ENCODE results near the gene MSANTD3.
"Not testable (repeated sequence)": the region's sequence is repeated elsewhere in the genome, so short reads cannot be mapped to it uniquely, and the experiment has no call there.

MSANTD3 gene

DNA sequence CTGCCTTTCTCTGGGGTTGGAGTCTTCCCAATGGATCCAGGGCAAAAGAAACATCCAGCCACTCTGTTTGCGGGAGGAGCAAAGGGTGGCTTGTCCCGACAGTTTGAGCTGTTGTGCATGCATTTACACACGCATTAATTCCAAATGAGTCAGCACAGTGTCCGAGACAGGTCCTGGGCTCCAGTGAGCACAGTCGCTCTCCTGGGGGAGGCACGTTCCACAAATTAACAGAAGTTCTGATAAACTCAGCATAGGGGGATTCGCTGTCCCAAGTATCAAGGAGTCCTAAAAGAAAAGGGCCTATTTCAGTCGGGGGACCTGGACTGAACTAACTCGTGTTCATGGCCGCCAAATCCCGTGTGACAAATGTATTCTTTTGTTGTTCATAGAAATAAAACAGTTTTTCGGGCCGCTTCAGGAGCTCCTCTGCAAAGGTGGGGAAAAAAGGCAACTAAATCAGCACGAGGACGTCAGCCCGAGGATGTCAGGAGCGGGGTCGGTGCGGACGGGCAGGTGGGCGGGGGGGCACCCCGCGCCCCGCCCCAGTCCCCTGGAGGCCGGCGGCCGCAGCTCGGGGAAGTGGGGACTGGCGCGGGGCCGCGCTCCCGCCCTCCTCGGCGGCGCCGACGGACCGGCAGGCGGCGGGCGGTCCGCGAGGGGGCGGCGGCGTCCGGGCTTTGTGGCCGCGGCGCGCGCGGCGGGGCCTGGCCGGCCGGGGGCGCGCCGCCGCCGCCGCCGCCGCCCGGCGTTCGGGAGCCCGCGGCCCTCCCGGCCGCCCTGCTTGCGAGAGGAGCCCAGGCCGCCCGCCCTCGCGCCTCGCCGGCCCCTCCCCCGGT, at the start of gene MSANTD3:
MSANTD3 (plus strand) TSS at position 614 of the 836 bp plus-strand sequence. CDS start 14,796 bp downstream, outside the sequence.
- no peak for TF ChIP-seq CTCF (IDR thresholded peaks at IDR 0.05; ENCODE audit: low read depth, low read length, missing control alignments)
- DNase-seq (ENCODE audit: extremely low read depth, low read depth) = no peak
- H3K4me3 ChIP-seq (replicated peaks; ENCODE audit: low read depth, low read length) = peak within 1 kb of the TSS; percentile 76

GRCh38 chr9:100379862-100380261, 47.1 kb upstream of the MSANTD3 start:
- TF ChIP-seq CTCF (IDR thresholded peaks at IDR 0.05; ENCODE audit: low read depth, low read length, missing control alignments) = no peak
- DNase-seq (ENCODE audit: extremely low read depth, low read depth) = peak; percentile 55
- H3K4me3 ChIP-seq (replicated peaks; ENCODE audit: low read depth, low read length) = no peak overlapping the region

- not testable (repeated sequence) for H3K4me3 ChIP-seq (replicated peaks; ENCODE audit: low read depth, low read length); DNase-seq (ENCODE audit: extremely low read depth, low read depth)
Measured at GRCh38 chr9:100392989-100393388, 34.0 kb upstream of the MSANTD3 start.

DNA sequence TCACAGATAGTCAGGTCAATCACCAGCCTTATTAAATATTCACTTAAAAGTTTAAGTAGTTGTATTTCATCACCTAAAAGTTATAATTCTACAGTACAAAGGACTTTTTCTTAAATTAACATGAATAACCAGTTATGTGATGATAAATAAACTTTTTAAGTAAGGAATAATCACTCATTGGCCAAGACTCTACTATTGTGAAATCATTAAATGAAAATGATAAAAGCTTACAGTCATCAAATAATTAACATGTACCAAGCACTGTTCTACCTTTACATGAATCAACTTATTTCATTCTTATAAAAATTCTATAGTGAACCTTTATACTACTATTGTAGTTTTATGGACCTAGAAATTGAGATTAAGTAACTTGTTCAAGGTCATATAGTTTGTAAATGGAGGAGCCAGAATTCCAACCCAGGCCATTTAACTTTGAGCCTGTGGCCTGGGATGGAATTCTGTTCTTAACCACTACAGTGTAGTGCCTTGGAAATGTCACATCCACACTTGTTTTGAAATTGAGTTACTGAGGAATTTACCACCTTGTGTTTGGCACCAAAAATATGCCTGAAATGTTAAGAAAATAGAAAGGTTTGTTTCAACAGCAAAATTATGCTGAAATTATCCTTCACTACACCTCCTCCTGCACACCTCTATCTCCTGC, 32.8 kb upstream of the MSANTD3 start:
- TF ChIP-seq CTCF (IDR thresholded peaks at IDR 0.05; ENCODE audit: low read depth, low read length, missing control alignments) = no peak

DNA sequence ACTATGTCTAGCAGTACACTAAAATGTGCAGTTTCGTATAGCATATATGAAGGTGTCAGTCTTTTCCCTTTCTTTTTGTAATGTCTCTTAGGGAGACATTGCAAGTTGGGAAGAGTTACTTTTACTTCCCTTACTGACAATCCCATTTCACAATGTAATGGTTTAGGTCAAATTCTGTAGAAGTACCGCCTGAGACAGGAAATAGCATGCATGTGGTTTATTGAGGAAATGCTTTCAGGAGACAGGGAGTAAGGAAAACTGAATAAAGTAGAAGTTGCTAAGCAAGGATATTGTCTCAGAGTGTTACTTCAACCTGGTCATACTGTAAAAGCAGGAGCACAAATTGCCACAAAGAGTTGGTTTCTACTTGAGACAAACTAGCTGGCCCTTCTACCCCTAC, 32.1 kb upstream of the MSANTD3 start:
- H3K4me3 ChIP-seq (replicated peaks; ENCODE audit: low read depth, low read length) = no peak overlapping the region
- no peak for DNase-seq (ENCODE audit: extremely low read depth, low read depth)
- no peak for TF ChIP-seq CTCF (IDR thresholded peaks at IDR 0.05; ENCODE audit: low read depth, low read length, missing control alignments)

More for the DNA sequence above, 32.8 kb upstream of the MSANTD3 start:
- H3K4me3 ChIP-seq (replicated peaks; ENCODE audit: low read depth, low read length) = no peak overlapping the region
- DNase-seq (ENCODE audit: extremely low read depth, low read depth) = no peak

GRCh38 chr9:100396769-100397168, 30.2 kb upstream of the MSANTD3 start:
- TF ChIP-seq CTCF (IDR thresholded peaks at IDR 0.05; ENCODE audit: low read depth, low read length, missing control alignments) = no peak
- H3K4me3 ChIP-seq (replicated peaks; ENCODE audit: low read depth, low read length) = no peak overlapping the region
- DNase-seq (ENCODE audit: extremely low read depth, low read depth) = no peak

DNA sequence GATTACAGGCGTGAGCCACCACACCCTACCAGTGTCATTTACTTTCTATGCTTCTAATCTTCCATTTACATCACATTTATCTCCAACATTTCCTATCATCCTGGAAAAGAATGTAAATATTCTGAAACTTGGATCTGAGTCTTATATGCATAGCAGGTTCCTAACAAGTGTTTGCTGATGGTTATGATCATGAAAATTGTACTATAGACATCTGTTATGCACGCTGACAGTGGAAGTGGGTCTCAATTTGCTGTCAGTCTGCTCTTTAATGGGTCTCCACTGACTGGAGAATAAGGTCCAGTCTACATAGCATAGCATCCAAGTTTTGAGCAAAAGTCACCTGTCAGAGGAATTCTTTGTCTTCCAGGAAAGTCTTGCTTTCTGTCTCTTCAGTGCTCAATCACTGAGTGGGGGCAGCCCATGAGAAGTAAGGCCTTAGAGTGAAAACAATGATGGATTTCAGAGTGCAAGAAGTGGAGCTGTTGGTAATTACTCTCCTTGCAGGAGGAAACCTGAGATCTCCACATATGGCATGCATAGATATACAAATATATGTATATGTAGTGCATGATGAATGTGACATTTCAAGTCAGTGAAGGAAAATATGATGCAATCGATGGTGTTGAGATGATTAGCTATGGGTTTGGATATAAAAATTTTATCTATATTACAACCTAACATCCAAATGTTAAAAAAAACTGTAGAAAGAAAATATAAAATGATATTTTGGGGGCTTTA, 29.2 kb upstream of the MSANTD3 start:
- no peak for DNase-seq (ENCODE audit: extremely low read depth, low read depth)
- TF ChIP-seq CTCF (IDR thresholded peaks at IDR 0.05; ENCODE audit: low read depth, low read length, missing control alignments) = no peak
- no peak overlapping the region for H3K4me3 ChIP-seq (replicated peaks; ENCODE audit: low read depth, low read length)
